NOMO-1 treated with dmso at 0.1 percent for 144 hours (cell line): ENCODE results near the gene ADAM33.

Source experiments
- DNase-seq: peaks from one replicate; lab custom pipeline; 2025; ENCODE audit not compliant: unreplicated experiment; lab: John Stamatoyannopoulos, UW

Gene ADAM33

GRCh38 chr20:3647473-3647872 is 34.3 kb downstream of the ADAM33 start:
- no peak for DNase-seq

GRCh38 chr20:3646651-3647050 is 35.2 kb downstream of the ADAM33 start:
- no peak for DNase-seq

- no peak for DNase-seq
Measured at GRCh38 chr20:3646067-3646440, 35.8 kb downstream of the ADAM33 start.

- no peak for DNase-seq
Measured at GRCh38 chr20:3645309-3646066, 36.3 kb downstream of the ADAM33 start.

- no peak for DNase-seq
Measured at GRCh38 chr20:3640259-3640658, 41.6 kb downstream of the ADAM33 start.

DNA sequence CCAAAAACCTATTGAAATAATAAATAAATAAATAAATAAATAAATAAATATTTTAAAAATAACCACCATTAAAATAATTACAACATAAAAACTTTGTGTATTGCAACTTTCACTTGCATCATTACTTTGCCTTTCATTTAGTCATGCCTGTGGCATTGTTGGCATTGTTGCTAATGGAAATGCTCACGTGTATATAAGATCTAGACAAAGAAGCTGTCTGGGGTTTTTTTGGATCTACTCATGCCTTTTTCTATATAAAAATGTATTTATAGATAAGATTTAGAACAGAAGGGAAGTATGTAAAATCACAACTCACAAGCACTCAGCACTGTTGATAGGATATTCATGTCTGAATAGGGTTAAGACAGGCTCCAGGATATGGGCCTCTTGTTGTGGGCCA is 46.5 kb downstream of the ADAM33 start:
- no peak for DNase-seq

DNA sequence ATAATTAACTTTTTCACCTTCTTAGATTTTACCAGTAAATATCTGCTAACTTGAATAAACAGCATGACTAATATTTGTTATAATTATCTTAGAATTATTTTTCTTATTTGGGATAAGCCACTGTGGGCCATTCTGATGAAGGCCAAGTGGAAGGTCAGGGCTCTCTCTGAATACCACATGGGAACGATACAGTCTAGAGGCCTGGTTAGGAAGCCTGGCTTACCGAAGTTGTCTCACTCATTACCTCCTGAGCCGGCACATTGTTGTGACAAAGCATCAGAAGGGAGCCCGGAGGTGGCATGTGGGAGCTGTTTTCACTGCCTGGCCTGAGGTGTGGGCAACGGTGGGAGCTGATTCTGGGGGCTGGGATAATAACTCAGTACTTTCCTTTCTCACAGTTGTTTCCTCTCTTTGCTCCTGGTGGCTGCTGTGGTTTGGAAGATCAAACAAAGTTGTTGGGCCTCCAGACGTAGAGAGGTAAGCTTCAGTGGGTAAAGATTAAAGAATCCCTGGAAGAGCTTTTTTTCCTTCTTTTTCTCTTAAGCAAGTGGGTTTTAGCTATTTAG is 47.8 kb downstream of the ADAM33 start:
- DNase-seq: no peak

- no peak for DNase-seq
Measured at GRCh38 chr20:3632311-3633004, 49.4 kb downstream of the ADAM33 start.

DNA sequence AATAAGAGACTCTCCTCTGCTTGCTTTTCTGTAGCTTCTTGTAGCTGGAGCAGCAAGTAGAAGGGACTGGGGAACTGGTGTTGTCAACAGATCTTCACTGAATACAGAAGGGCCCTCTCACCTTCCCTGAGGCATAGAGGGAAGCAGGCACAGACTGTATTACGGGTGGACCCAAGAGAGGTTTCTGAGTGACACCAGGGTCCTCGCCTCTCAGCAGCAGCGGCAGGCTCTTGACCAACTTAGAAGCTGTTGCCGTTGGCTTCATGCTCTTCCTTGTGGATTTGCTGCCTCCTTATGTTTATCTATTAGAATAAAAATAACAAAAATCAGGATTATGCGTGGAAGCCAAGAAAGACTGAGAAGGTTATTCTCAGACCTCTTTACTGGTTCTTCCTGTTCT is 50.3 kb downstream of the ADAM33 start:
- no peak for DNase-seq

- DNase-seq: no peak
Measured at GRCh38 chr20:3630429-3630828, 51.4 kb downstream of the ADAM33 start.

GRCh38 chr20:3629893-3630292 is 51.9 kb downstream of the ADAM33 start:
- DNase-seq: no peak

- DNase-seq: no peak
Measured at GRCh38 chr20:3628502-3629314, 53.1 kb downstream of the ADAM33 start.

- no peak for DNase-seq
Measured at GRCh38 chr20:3627476-3627875, 54.3 kb downstream of the ADAM33 start.

- DNase-seq: no peak
Measured at GRCh38 chr20:3622406-3622805, 59.4 kb downstream of the ADAM33 start.

DNA sequence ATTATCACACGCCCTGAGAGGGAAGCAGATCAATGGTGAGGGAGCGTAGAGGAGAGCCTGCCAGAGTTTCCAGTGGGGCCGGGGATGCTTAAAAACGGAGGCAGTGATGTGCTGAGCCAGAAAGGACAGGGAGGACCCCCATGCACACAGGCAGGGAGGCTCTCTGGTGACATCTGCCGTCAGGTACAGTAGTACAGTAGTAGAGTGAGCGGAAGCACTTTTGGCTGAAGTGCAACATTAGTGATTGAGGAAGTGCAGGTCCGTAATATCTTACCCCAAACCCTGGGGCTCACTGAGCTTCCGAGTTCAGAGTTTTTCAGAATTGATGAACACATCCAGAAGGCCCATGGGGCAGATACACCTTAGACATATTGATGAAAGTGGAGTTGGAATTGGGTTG is 60.7 kb downstream of the ADAM33 start:
- peak; percentile 2 for DNase-seq
